Activated T-helper 1 cell treated with anti-CD3 and anti-CD28 coated beads, Interleukin-2, amount 50 U/mL, for 16 hours (primary cell): Measurements from ENCODE around the gene NIM1K.
"Not testable (repeated sequence)": the region's sequence is repeated elsewhere in the genome, so short reads cannot be mapped to it uniquely, and the experiment has no call there.

Experiments used
- DNase-seq, 2 donors: peaks; one replicate each; pipeline ENCODE4 v3.0.0-alpha.2; 2020; ENCODE audit warnings: low read depth in 1 of 2, low spot score in 1 of 2

Gene NIM1K

GRCh38 chr5:43227655-43228054 lies 35.6 kb downstream of the NIM1K start:
- no peak for DNase-seq

- no peak for DNase-seq
These were observed 38.7 kb downstream of the NIM1K start for GRCh38 chr5:43230707-43231106.

GRCh38 chr5:43231977-43232376 lies 40.0 kb downstream of the NIM1K start:
- no peak for DNase-seq

GRCh38 chr5:43232943-43233833 lies 41.2 kb downstream of the NIM1K start:
- DNase-seq, result no peak

- DNase-seq, result no peak
These were observed 41.9 kb downstream of the NIM1K start for GRCh38 chr5:43233946-43234345.

GRCh38 chr5:43236653-43237355 lies 44.8 kb downstream of the NIM1K start:
- DNase-seq, result no peak

GRCh38 chr5:43242196-43242595 lies 50.2 kb downstream of the NIM1K start:
- DNase-seq, result no peak

- DNase-seq, result no peak
These were observed 51.2 kb downstream of the NIM1K start for GRCh38 chr5:43243270-43243669.

GRCh38 chr5:43244823-43245565 lies 53.0 kb downstream of the NIM1K start:
- no peak for DNase-seq

- no peak for DNase-seq
These were observed 53.8 kb downstream of the NIM1K start for GRCh38 chr5:43245724-43246385.

- no peak for DNase-seq
These were observed 59.7 kb downstream of the NIM1K start for GRCh38 chr5:43251754-43252153.

GRCh38 chr5:43255704-43256103 lies 63.7 kb downstream of the NIM1K start:
- no peak for DNase-seq

- no peak for DNase-seq
These were observed 64.4 kb downstream of the NIM1K start for GRCh38 chr5:43256261-43256966.

GRCh38 chr5:43258116-43258515 lies 66.1 kb downstream of the NIM1K start:
- no peak for DNase-seq

GRCh38 chr5:43262269-43262668 lies 70.2 kb downstream of the NIM1K start:
- not testable (repeated sequence) for DNase-seq

- DNase-seq, result no peak
These were observed 76.3 kb downstream of the NIM1K start for GRCh38 chr5:43268188-43268820.

- DNase-seq, result no peak
These were observed 78.6 kb downstream of the NIM1K start for GRCh38 chr5:43270645-43271044.

- no peak for DNase-seq
These were observed 81.5 kb downstream of the NIM1K start for GRCh38 chr5:43273552-43273951.

- DNase-seq, result no peak
These were observed 82.5 kb downstream of the NIM1K start for GRCh38 chr5:43274435-43275114.

GRCh38 chr5:43275391-43275790 lies 83.4 kb downstream of the NIM1K start:
- DNase-seq, result no peak
